ENCODE measurements around the gene WDR1.

Gene WDR1

GRCh38 chr4:10097906-10098779, 18.5 kb downstream of the WDR1 start:
- DNase-seq (ENCODE audit: low spot score) = no peak

- no peak for DNase-seq (ENCODE audit: low spot score)
These were observed 19.6 kb downstream of the WDR1 start for GRCh38 chr4:10096978-10097335.

GRCh38 chr4:10096201-10096977, 20.2 kb downstream of the WDR1 start:
- DNase-seq (ENCODE audit: low spot score) = no peak

- DNase-seq (ENCODE audit: low spot score) = no peak
These were observed 21.2 kb downstream of the WDR1 start for GRCh38 chr4:10095296-10095991.

GRCh38 chr4:10094841-10095240, 21.8 kb downstream of the WDR1 start:
- DNase-seq (ENCODE audit: low spot score) = no peak

- no peak for DNase-seq (ENCODE audit: low spot score)
These were observed 22.6 kb downstream of the WDR1 start for GRCh38 chr4:10093801-10094552.

- no peak for DNase-seq (ENCODE audit: low spot score)
These were observed 23.4 kb downstream of the WDR1 start for GRCh38 chr4:10093271-10093621.

GRCh38 chr4:10092481-10093270, 23.9 kb downstream of the WDR1 start:
- no peak for DNase-seq (ENCODE audit: low spot score)

- no peak for DNase-seq (ENCODE audit: low spot score)
These were observed 24.9 kb downstream of the WDR1 start for GRCh38 chr4:10091531-10092181.

- DNase-seq (ENCODE audit: low spot score) = no peak
These were observed 25.9 kb downstream of the WDR1 start for GRCh38 chr4:10090467-10091250.

- no peak for DNase-seq (ENCODE audit: low spot score)
These were observed 27.3 kb downstream of the WDR1 start for GRCh38 chr4:10089346-10089745.

- DNase-seq (ENCODE audit: low spot score) = no peak
These were observed 28.2 kb downstream of the WDR1 start for GRCh38 chr4:10088135-10089010.

GRCh38 chr4:10087152-10087791, 29.3 kb downstream of the WDR1 start:
- DNase-seq (ENCODE audit: low spot score) = no peak

GRCh38 chr4:10086506-10087120, 30.0 kb downstream of the WDR1 start:
- DNase-seq (ENCODE audit: low spot score) = no peak

- no peak for DNase-seq (ENCODE audit: low spot score)
These were observed 30.6 kb downstream of the WDR1 start for GRCh38 chr4:10085828-10086505.

GRCh38 chr4:10085386-10085785, 31.2 kb downstream of the WDR1 start:
- no peak for DNase-seq (ENCODE audit: low spot score)

GRCh38 chr4:10084651-10085358, 31.8 kb downstream of the WDR1 start:
- DNase-seq (ENCODE audit: low spot score) = no peak

Data from germinal center (tissue), 1 donor.